GM21526 (cell line): ENCODE results near the gene CFAP58.

Experiments
- ATAC-seq: cut with Tn5 transposase; IDR thresholded peaks from one replicate; pipeline ENCODE4 v1.9.1; 2021; ENCODE audit warnings: moderate library complexity; ENCODE audit not compliant: unreplicated experiment, low FRiP score

CFAP58 gene

GRCh38 chr10:104333728-104334373 lies 19.8 kb upstream of the CFAP58 start:
- no peak for ATAC-seq

DNA sequence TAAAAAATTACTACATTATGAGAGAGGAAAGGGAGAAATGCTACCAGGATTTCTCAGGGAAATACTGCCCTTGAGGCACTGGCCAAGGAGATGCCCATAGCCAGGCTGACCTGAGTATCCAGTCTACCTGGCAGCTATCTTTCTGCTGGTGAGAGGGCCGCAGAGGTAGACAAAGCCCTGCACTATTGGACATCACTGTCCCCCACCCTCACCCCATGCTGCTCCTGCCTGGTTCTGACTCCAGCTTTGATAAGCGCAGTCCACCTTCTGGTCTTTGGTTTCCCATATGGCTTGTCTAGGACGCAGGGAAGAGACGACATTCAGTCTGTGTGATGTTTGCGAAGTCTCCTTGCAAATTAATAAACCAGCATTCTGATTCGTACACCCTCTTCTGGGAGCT lies 19.1 kb upstream of the CFAP58 start:
- ATAC-seq, result no peak

DNA sequence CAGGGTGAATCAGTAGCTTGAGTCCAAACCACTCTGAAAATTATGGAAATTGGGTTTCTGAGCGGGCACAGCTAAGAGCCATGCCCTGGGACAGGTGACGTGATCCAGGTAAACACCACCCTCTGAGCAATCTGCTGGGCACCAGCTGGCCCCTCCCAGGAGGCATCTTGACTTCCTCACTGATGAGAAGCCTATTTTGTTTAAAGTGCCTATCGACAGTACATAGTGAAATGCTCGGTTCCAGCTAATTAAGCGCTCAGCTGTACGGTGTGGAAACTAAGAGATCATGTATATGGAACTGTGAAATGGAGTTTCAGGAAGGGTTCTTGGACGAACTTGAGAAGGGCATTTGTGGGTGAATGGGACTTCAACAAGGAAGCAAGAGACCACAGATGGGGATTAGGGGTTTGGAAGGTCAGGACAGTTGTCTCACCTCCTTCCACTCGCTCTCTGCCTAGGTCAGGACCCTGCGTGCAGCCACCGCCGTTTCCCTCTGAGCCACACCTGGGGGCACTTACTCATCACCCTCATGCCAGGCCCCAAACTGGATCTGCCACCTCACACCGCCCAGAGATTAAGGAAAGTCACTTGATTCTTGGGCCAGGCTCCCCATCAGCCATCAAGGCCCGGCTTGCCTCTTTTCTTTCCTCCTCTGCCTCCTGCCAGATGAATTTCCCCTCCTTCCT lies 18.5 kb upstream of the CFAP58 start:
- ATAC-seq, result no peak

- peak; percentile 16 for ATAC-seq
Observed at GRCh38 chr10:104336821-104337467, 16.7 kb upstream of the CFAP58 start.

GRCh38 chr10:104337521-104337984 lies 16.1 kb upstream of the CFAP58 start:
- peak; percentile 47 for ATAC-seq

- peak; percentile 59 for ATAC-seq
Observed at GRCh38 chr10:104337985-104338735, 15.5 kb upstream of the CFAP58 start, which contains the start of gene ITPRIP. TSS of gene ITPRIP (minus strand) at chr10:104338465. CDS start at chr10:104316051, 22,414 bp downstream.

- no peak for ATAC-seq
Observed at GRCh38 chr10:104339469-104340110, 14.0 kb upstream of the CFAP58 start.

- ATAC-seq, result no peak
Observed at GRCh38 chr10:104340111-104340526, 13.5 kb upstream of the CFAP58 start.

DNA sequence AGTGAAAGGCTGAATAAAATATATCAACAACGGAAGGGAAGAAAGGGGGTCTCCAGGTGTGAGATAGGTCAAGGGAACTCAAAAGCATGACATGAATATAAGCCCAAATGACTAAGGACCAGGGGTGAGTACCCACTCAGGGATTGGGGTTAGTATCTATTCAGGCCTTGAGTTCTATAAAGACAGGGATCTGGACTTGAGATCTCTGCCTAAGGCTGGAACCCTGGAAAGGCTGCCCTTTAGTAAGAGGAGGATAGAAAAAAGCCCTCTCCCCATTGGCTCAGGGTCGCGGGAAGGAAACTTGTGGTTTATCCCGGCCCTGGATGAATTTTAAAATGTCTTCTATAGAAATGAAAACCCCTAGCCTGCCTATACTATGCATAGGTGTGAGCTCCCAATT lies 13.0 kb upstream of the CFAP58 start:
- ATAC-seq, result no peak

DNA sequence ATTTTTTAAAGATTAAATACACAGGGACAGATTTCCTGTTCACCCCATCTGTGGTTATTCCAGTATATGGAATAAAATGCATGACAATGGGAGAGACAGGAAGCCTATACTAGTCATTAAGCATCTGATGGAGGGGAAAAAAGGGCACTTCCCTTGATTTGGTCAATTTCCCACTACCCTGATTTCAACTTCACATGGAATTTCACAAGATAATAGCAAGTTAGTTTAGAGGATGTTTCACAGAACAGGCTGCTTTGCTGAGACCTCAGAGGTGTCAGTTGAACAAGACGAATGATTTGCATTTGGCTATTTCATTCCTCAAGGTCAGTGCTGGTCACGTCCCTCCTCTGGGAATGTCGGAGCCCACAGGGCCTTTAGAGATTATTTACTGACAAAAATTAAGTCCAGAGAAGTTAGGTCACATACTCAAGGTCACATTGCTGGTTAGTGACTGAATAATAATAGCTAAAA lies 10.7 kb upstream of the CFAP58 start:
- ATAC-seq, result no peak

DNA sequence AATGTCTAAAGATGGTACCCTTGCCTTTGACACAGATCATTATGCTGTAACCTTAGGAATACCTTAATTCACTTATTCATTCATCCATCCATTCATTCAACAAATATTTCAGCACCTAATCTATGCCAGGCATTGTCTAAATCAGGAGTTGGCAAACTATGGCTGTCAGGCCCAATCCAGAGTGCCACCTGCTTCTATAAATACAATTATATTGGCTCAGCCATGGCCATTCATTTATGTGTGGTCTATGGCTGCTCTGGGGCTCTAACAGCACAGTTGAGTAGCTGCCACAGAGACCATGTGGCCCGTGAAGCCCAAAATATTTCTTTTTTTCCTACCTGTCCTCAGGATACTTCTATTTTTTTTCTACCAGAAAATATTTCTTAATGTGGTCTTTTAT lies 9.4 kb upstream of the CFAP58 start:
- ATAC-seq, result no peak

- no peak for ATAC-seq
Observed at GRCh38 chr10:104345515-104345914, 8.1 kb upstream of the CFAP58 start.

GRCh38 chr10:104345941-104346340 lies 7.7 kb upstream of the CFAP58 start:
- no peak for ATAC-seq

GRCh38 chr10:104347295-104348045 lies 6.2 kb upstream of the CFAP58 start:
- ATAC-seq, result no peak

DNA sequence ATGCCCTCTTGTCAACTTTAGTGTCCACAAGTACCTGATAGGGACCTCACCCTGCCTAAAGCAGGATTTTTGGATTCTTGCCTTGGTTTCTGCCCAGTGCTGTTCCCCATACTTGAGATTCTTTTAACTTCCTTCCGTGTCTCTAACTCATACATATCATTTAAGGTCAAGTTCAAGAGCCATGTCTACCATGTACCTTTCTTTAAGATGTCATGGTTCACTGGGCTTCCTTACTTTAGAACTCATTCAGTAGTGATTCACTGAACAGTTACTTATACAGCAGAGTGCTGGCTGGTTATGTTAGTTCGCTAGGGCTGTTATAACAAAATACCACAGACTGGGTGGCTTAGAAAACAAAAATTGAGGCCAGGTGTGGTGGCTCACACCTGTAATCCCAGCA lies 5.0 kb upstream of the CFAP58 start:
- ATAC-seq, result no peak

DNA sequence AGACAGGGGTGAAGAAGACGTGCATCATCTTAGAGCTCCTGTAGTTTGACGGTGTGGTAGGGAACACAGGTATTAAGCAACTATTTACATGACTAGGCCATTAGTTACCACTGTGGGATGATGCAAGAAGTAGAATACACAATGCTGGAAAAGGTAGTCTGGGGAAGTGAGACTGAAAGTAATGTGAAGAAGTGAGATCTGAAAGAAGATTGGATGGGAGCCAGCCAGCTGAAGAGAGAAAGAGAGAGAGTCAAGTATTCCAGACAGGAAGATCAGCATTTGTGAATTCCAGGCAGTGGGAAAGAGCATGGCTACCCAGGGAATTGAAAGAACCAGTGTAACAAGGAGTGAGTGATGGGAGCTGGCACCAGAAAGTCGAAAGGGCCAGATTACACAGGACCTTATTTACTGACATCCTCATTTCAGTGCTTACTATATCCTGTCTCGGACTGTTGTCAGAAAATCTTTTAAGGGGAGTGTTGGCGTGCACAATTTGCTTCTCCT lies 4.0 kb upstream of the CFAP58 start:
- peak; percentile 62 for ATAC-seq

- ATAC-seq, result peak; percentile 58
Observed at GRCh38 chr10:104350127-104350635, 3.5 kb upstream of the CFAP58 start.

- ATAC-seq, result no peak
Observed at GRCh38 chr10:104351061-104351702, 2.5 kb upstream of the CFAP58 start.

GRCh38 chr10:104351919-104352318 lies 1.7 kb upstream of the CFAP58 start:
- ATAC-seq, result no peak
